Uterus (tissue), 2 donors: Measurements from ENCODE around the gene TBR1.

ENCODE experiments used
- POLR2A ChIP-seq, 2 donors: fragments of 450-650 bp; IDR thresholded peaks; one replicate each; pipeline ENCODE4 v1.6.1; 2016; ENCODE audit warnings: antibody characterized with exemption in 2 of 2, mild to moderate bottlenecking in 1 of 2, moderate library complexity in 1 of 2
- TF ChIP-seq, protein P1 (sequence below), 4 experiments: fragments of 200-600 bp in 2 of 4; fragments of 450-650 bp in 2 of 4; sonication (generic) in 2 of 4; IDR thresholded peaks; one replicate each; pipeline ENCODE4 v1.5.1; 2016 to 2019; ENCODE audit warnings: antibody characterized with exemption in 4 of 4, mild to moderate bottlenecking in 2 of 4, moderate library complexity in 1 of 4

DNA sequence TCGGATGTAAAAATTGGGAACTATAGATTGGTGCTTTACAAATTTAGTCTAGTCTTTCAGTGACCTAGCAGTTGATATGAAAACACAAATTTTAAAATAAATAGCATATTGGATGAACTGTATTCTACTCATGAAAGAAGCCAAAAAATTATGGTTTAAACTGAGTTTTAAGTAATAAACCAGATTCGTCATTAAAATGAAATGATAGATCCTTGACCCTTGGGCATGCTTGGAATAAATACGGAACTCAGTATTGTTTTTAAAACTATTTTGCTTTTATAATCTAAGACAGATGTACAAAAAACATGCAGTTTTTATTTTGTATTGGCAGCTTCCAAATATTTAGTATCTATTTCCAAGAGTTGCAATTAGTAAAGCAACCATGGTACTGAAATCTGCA lies 34.6 kb upstream of the TBR1 start:
- TF ChIP-seq, protein P1, sequence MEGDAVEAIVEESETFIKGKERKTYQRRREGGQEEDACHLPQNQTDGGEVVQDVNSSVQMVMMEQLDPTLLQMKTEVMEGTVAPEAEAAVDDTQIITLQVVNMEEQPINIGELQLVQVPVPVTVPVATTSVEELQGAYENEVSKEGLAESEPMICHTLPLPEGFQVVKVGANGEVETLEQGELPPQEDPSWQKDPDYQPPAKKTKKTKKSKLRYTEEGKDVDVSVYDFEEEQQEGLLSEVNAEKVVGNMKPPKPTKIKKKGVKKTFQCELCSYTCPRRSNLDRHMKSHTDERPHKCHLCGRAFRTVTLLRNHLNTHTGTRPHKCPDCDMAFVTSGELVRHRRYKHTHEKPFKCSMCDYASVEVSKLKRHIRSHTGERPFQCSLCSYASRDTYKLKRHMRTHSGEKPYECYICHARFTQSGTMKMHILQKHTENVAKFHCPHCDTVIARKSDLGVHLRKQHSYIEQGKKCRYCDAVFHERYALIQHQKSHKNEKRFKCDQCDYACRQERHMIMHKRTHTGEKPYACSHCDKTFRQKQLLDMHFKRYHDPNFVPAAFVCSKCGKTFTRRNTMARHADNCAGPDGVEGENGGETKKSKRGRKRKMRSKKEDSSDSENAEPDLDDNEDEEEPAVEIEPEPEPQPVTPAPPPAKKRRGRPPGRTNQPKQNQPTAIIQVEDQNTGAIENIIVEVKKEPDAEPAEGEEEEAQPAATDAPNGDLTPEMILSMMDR (IDR thresholded peaks at IDR 0.05): no peak
- TF ChIP-seq POLR2A (IDR thresholded peaks at IDR 0.05): no peak
